Motor neuron (in vitro differentiated cells): Measurements from ENCODE around the gene ZNF648. TPM values are rescaled to one million over a fixed set of nuclear protein-coding genes. Genes with fewer than 3 reads are reported as not detected.

ENCODE experiments used
- ATAC-seq, 8 experiments: fragments of 200-7000 bp; cut with Tn5 transposase; replicated peaks in 6 of 8; 2 replicates each; pipeline ENCODE4 v1.8.0; 2021; ENCODE audit warnings: mild to moderate bottlenecking in 8 of 8, moderate library complexity in 8 of 8
- H3K27ac ChIP-seq, 2 donors: fragments of 250-450 bp; sonication (Bioruptor Pico); 2 replicates each; pipeline ENCODE4 v1.9.0; 2021; ENCODE audit warnings: antibody characterized with exemption in 2 of 2, mild to moderate bottlenecking in 2 of 2, moderate library complexity in 1 of 2
- H3K4me1 ChIP-seq, 2 donors: fragments of 250-450 bp; sonication (Bioruptor Pico); replicated peaks in 1 of 2; 2 replicates each; pipeline ENCODE4 v1.6.1; 2021; ENCODE audit warnings: antibody characterized with exemption in 2 of 2, mild to moderate bottlenecking in 2 of 2, moderate library complexity in 1 of 2
- H3K4me3 ChIP-seq, 5 donors: fragments of 250-450 bp; sonication (Bioruptor Pico); 2 replicates each; pipeline ENCODE4 v1.9.0; 2021; ENCODE audit warnings: antibody characterized with exemption in 5 of 5, mild to moderate bottlenecking in 5 of 5, moderate library complexity in 4 of 5
- WGBS, 10 experiments: fragments of 450-650 bp; shearing (Covaris generic); methylation state at CpG; one replicate each; pipeline ENCODE4 v1.0.0; 2022; 5-methylcytosine and 5-hydroxymethylcytosine counted together
- in situ Hi-C, 9 experiments: fragments of 400-800 bp; cut with MboI; loops; one replicate each; pipeline ENCODE4 v1.15.0; 2021; ENCODE audit warnings: low sequenced_read_pairs in 9 of 9, low pct_unique_long_range_greater_than_20kb in 2 of 9; ENCODE audit not compliant: unreplicated experiment in 9 of 9
- total RNA-seq, 8 experiments: library from RNA; unstranded; fragments of 300-600 nt; gene quantifications; 2 replicates each; pipeline versions ENCODE4 v1.2.3 to v1.2.4, GENCODE V29; 2022

The ZNF648 gene
- total RNA-seq, 8 experiments from 2014 or later: 0.11 to 1.2 (median 0.35) TPM; not detected in 3

DNA sequence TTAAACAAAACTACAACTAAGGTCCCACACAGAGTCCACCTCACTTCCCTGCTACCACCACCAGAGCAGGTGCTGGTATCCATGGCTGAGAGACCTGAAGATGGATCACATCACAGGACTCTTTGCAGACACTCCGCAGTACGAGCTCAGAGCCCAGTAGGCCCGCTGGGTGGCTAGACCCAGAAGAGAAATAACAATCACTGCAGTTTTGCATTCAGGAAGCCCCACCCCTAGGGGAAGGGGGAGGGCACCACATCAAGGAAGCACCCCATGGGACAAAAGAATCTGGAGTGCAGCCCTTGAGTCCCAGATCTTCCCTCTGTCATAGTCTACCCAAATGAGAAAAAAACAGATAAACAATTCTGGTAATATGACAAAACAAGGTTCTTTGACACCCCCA lies 56.9 kb downstream of the ZNF648 start:
- H3K4me3 ChIP-seq: no peak overlapping the region
- in situ Hi-C loops: no loop called here
- H3K27ac ChIP-seq: no peak overlapping the region
- ATAC-seq: no peak
- no peaks in the 10 kb centered on the region for H3K4me1 ChIP-seq
- 58 to 94% (median 83%) methylated on average over 2 to 3 of the region's 3 CpGs; no CpG with 5 or more reads in 3 of the 10 experiments for WGBS, 10 experiments
